Panc1 (cell line): ENCODE measurements around the gene MDGA2. TPM values are rescaled to one million over a fixed set of nuclear protein-coding genes. Genes with fewer than 3 reads are reported as not detected.

ENCODE experiments used
- ATAC-seq: fragments of 200-7000 bp; cut with Tn5 transposase; 2 replicates; pipeline ENCODE4 v1.9.1; 2020; ENCODE audit warnings: mild to moderate bottlenecking, moderate library complexity
- BruUV-seq: library from RNA; stranded (reverse); fragments of 400-500 nt; replicated peaks from 2 replicates; lab custom pipeline; 2021; lab: Mats Ljungman, UMichigan
- CTCF ChIA-PET: fragments of 300-600 bp; sonication (Branson Sonifier 250); formaldehyde crosslinking; loops from one replicate; lab custom pipeline; 2022; ENCODE audit warnings: antibody characterized with exemption; lab: Charles Lee
- POLR2A ChIA-PET: fragments of 300-600 bp; sonication (Branson Sonifier 250); formaldehyde crosslinking; loops from one replicate; lab custom pipeline; 2022; ENCODE audit warnings: antibody characterized with exemption; lab: Charles Lee
- DNase-seq: peaks from one replicate; pipeline ENCODE4 v3.0.0-alpha.2; 2010; ENCODE audit warnings: low read depth, low spot score
- H3K27ac ChIP-seq: 2 replicates; pipeline ENCODE4 v1.5.1; 2011; ENCODE audit warnings: mild to moderate bottlenecking, low read length, inconsistent platforms
- H3K27me3 ChIP-seq: fragments of 200-500 bp; sonication (Bioruptor generic); 2 replicates; pipeline ENCODE4 v1.6.0; 2014; ENCODE audit warnings: low read length, inconsistent platforms; ENCODE audit not compliant: control insufficient read depth, insufficient read depth
- H3K36me3 ChIP-seq: fragments of 200-500 bp; sonication (Bioruptor generic); 2 replicates; pipeline ENCODE4 v1.5.1; 2014; ENCODE audit warnings: inconsistent platforms, mild to moderate bottlenecking, low read length, moderate library complexity; ENCODE audit not compliant: control insufficient read depth, insufficient read depth
- H3K4me1 ChIP-seq: 2 replicates; pipeline ENCODE4 v1.5.1; 2011; ENCODE audit warnings: inconsistent platforms, mild to moderate bottlenecking, low read length, moderate library complexity; ENCODE audit not compliant: control insufficient read depth, insufficient read depth
- H3K4me3 ChIP-seq, 2 experiments: 2 replicates each; pipeline ENCODE4 v1.5.1; 2011 to 2012; ENCODE audit warnings: low read depth in 2 of 2, low read length in 2 of 2, mild to moderate bottlenecking in 2 of 2, inconsistent platforms in 1 of 2, moderate library complexity in 1 of 2
- H3K9me3 ChIP-seq: fragments of 200-500 bp; sonication (Bioruptor generic); 2 replicates; pipeline ENCODE4 v1.5.1; 2014; ENCODE audit warnings: low read depth, mild to moderate bottlenecking, inconsistent platforms, low read length, moderate library complexity; ENCODE audit not compliant: control insufficient read depth, insufficient read depth
- POLR2AphosphoS5 ChIP-seq: IDR thresholded peaks from 2 replicates; pipeline ENCODE4 v1.6.1; 2012; ENCODE audit warnings: mild to moderate bottlenecking, low read depth, low read length, moderate library complexity
- REST ChIP-seq, 2 experiments: IDR thresholded peaks; 2 replicates each; pipeline ENCODE4 v1.6.1; 2011 to 2012; ENCODE audit warnings: low read depth in 2 of 2, control low read depth in 1 of 2, low read length in 1 of 2, mild to moderate bottlenecking in 1 of 2, moderate library complexity in 1 of 2; ENCODE audit not compliant: insufficient read depth in 1 of 2
- SIN3A ChIP-seq: IDR thresholded peaks from 2 replicates; pipeline ENCODE4 v1.6.1; 2012; ENCODE audit warnings: low read depth, mild to moderate bottlenecking, low read length, moderate library complexity, borderline replicate concordance; ENCODE audit not compliant: insufficient read depth
- TCF7L2 ChIP-seq: IDR thresholded peaks from 2 replicates; pipeline ENCODE4 v1.6.1; 2011; ENCODE audit warnings: mild to moderate bottlenecking, low read depth, low read length, inconsistent platforms
- in situ Hi-C: cut with HindIII; loops from 2 replicates; pipeline ENCODE4 v1.10.0; 2016; ENCODE audit warnings: low sequenced_read_pairs, low pct_unique_long_range_greater_than_20kb
- intact Hi-C: fragments of 100-400 bp; cut with micrococcal nuclease; formaldehyde crosslinking; loops from one replicate; pipeline ENCODE4 v1.10.0; 2022; ENCODE audit not compliant: unreplicated experiment
- total RNA-seq: library from RNA; stranded (reverse); gene quantifications from one replicate; pipeline ENCODE4 v1.2.1, GENCODE V29; 2021; ENCODE audit not compliant: unreplicated experiment
- TF ChIP-seq, protein P1 (sequence below): fragments of 450-650 bp; IDR thresholded peaks from 2 replicates; pipeline ENCODE4 v1.5.1; 2017; ENCODE audit warnings: mild to moderate bottlenecking

The MDGA2 gene
- total RNA-seq, 1 experiment from 2014 or later, result not detected

DNA sequence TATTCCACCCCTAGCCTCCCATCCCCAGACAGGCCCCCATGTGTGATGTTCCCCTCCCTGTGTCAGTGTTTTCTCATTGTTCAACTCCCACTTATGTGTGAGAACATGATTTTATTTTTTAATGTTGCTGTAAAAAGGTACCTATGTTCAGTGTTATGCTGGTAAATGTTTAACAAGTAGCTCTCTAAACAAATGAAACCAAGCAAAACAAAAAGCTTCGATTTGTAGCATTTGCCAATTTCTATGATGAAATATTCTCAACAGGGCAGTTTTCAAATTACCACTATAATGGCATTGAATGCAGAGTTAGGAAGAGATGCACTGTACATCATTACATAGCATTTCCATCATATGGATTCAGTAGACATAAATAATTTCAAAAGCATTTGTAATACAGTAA lies 410.6 kb downstream of the MDGA2 start:
- Histone ChIP-seq H3K9me3 (no peaks in the 10 kb centered on the region), H3K27ac (no peak overlapping the region), H3K4me3 (no peak overlapping the region), H3K27me3 (no peaks in the 10 kb centered on the region), H3K4me1 (no peaks in the 10 kb centered on the region), H3K36me3 (no peaks in the 10 kb centered on the region)
- in situ Hi-C loops (no loop called here), intact Hi-C loops (no loop called here)
- ATAC-seq, result no peak
- no peak for TF ChIP-seq POLR2AphosphoS5
- TF ChIP-seq SIN3A, result no peak
- TF ChIP-seq, protein P1, sequence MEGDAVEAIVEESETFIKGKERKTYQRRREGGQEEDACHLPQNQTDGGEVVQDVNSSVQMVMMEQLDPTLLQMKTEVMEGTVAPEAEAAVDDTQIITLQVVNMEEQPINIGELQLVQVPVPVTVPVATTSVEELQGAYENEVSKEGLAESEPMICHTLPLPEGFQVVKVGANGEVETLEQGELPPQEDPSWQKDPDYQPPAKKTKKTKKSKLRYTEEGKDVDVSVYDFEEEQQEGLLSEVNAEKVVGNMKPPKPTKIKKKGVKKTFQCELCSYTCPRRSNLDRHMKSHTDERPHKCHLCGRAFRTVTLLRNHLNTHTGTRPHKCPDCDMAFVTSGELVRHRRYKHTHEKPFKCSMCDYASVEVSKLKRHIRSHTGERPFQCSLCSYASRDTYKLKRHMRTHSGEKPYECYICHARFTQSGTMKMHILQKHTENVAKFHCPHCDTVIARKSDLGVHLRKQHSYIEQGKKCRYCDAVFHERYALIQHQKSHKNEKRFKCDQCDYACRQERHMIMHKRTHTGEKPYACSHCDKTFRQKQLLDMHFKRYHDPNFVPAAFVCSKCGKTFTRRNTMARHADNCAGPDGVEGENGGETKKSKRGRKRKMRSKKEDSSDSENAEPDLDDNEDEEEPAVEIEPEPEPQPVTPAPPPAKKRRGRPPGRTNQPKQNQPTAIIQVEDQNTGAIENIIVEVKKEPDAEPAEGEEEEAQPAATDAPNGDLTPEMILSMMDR, result no peak
- TF ChIP-seq TCF7L2, result no peak
- ChIA-PET CTCF (no interaction called here), POLR2A (interaction anchor here (0.6 kb wide), 1 partner anchor 409 kb away, joined by 4 read pairs; no protein-coding TSS in a partner anchor)
- no peak for DNase-seq
- BruUV-seq, result no TSS peak

GRCh38 chr14:47262801-47263200 lies 412.6 kb downstream of the MDGA2 start:
- ChIA-PET CTCF (no interaction called here), POLR2A (no interaction called here)
- intact Hi-C loops, result no loop called here
- no peak for ATAC-seq
- no peaks in the 10 kb centered on the region for H3K36me3 ChIP-seq
- no peak overlapping the region for H3K4me3 ChIP-seq
- no peak overlapping the region for H3K27ac ChIP-seq
- no TSS peak for BruUV-seq
- no peaks in the 10 kb centered on the region for H3K4me1 ChIP-seq
- DNase-seq, result no peak
- TF ChIP-seq REST (IDR thresholded peaks at IDR 0.05; ENCODE audit: insufficient read depth in 1 of 2, low read depth in 2 of 2, low read length in 1 of 2), result no peak
- TF ChIP-seq, protein P1, result no peak
- no peak for TF ChIP-seq TCF7L2
- TF ChIP-seq SIN3A, result no peak
- no peak for TF ChIP-seq POLR2AphosphoS5
- H3K27me3 ChIP-seq, result no peaks in the 10 kb centered on the region
- H3K9me3 ChIP-seq, result no peaks in the 10 kb centered on the region
- in situ Hi-C loops, result no loop called here
